Ishikawa (cell line): Measurements from ENCODE around the gene ZBTB21.

Source experiments
- CEBPB ChIP-seq: IDR thresholded peaks from 2 replicates; pipeline ENCODE4 v1.6.1; 2012
- CREB1 ChIP-seq: IDR thresholded peaks from 2 replicates; pipeline ENCODE4 v1.6.1; 2012; ENCODE audit warnings: low read depth
- EGR1 ChIP-seq: IDR thresholded peaks from 2 replicates; pipeline ENCODE4 v1.6.1; 2012
- EP300 ChIP-seq: IDR thresholded peaks from 2 replicates; pipeline ENCODE4 v1.6.1; 2012; ENCODE audit warnings: borderline replicate concordance
- FOXM1 ChIP-seq: IDR thresholded peaks from 2 replicates; pipeline ENCODE4 v1.6.1; 2012; ENCODE audit warnings: low read depth, borderline replicate concordance
- NFIC ChIP-seq: IDR thresholded peaks from 2 replicates; pipeline ENCODE4 v1.6.1; 2012
- RAD21 ChIP-seq: IDR thresholded peaks from 2 replicates; pipeline ENCODE4 v1.6.1; 2012; ENCODE audit warnings: low read depth
- REST ChIP-seq: IDR thresholded peaks from 2 replicates; pipeline ENCODE4 v1.6.1; 2012; ENCODE audit warnings: low read depth, mild to moderate bottlenecking
- TAF1 ChIP-seq: IDR thresholded peaks from 2 replicates; pipeline ENCODE4 v1.6.1; 2012; ENCODE audit warnings: low read depth, mild to moderate bottlenecking
- TCF12 ChIP-seq: IDR thresholded peaks from 2 replicates; pipeline ENCODE4 v1.6.1; 2012; ENCODE audit warnings: low read depth
- TEAD4 ChIP-seq: IDR thresholded peaks from 2 replicates; pipeline ENCODE4 v1.6.1; 2012
- YY1 ChIP-seq: IDR thresholded peaks from 2 replicates; pipeline ENCODE4 v1.6.1; 2012; ENCODE audit warnings: low read depth
- ZBTB7A ChIP-seq: IDR thresholded peaks from 2 replicates; pipeline ENCODE4 v1.6.1; 2012; ENCODE audit warnings: low read depth
- TF ChIP-seq, protein P1 (sequence below): IDR thresholded peaks from 2 replicates; pipeline ENCODE4 v1.6.1; 2012
- TF ChIP-seq, protein P2 (sequence below): IDR thresholded peaks from 2 replicates; pipeline ENCODE4 v1.6.1; 2012

ZBTB21 gene

GRCh38 chr21:42013931-42014330, 3.8 kb upstream of the ZBTB21 start:
- TF ChIP-seq EP300 (no peak), YY1 (no peak), RAD21 (no peak), TCF12 (no peak), EGR1 (no peak), CREB1 (no peak), FOXM1 (no peak), NFIC (no peak), TAF1 (no peak), REST (no peak), TEAD4 (no peak), CEBPB (no peak), ZBTB7A (no peak)
- TF ChIP-seq, protein P1, sequence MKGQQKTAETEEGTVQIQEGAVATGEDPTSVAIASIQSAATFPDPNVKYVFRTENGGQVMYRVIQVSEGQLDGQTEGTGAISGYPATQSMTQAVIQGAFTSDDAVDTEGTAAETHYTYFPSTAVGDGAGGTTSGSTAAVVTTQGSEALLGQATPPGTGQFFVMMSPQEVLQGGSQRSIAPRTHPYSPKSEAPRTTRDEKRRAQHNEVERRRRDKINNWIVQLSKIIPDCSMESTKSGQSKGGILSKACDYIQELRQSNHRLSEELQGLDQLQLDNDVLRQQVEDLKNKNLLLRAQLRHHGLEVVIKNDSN, result no peak
- TF ChIP-seq, protein P2, sequence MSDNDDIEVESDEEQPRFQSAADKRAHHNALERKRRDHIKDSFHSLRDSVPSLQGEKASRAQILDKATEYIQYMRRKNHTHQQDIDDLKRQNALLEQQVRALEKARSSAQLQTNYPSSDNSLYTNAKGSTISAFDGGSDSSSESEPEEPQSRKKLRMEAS, result no peak

DNA sequence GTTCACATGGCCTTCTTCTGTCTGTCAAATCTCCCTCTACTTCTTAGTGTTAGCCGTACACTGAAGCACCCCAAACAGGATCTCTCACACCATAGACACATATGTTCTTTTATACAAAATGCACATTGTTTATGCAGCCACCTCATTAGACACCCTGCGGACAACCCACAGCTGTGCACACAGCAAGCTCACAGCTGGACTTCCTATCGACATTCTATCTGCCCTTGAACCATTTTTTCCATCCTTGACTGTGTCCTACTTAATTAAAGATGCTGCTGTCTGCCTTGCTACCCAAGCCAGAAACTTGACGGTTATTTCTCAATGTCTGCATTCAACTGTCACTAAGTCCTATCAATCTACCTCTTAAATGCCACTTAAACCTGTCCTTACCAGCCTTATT, 3.2 kb upstream of the ZBTB21 start:
- TF ChIP-seq, protein P2, result no peak
- TF ChIP-seq REST (no peak), YY1 (no peak), EP300 (no peak), NFIC (no peak), TEAD4 (no peak), FOXM1 (no peak), TAF1 (no peak), TCF12 (no peak), RAD21 (no peak), ZBTB7A (no peak), EGR1 (no peak), CREB1 (no peak), CEBPB (no peak)
- TF ChIP-seq, protein P1, result no peak

DNA sequence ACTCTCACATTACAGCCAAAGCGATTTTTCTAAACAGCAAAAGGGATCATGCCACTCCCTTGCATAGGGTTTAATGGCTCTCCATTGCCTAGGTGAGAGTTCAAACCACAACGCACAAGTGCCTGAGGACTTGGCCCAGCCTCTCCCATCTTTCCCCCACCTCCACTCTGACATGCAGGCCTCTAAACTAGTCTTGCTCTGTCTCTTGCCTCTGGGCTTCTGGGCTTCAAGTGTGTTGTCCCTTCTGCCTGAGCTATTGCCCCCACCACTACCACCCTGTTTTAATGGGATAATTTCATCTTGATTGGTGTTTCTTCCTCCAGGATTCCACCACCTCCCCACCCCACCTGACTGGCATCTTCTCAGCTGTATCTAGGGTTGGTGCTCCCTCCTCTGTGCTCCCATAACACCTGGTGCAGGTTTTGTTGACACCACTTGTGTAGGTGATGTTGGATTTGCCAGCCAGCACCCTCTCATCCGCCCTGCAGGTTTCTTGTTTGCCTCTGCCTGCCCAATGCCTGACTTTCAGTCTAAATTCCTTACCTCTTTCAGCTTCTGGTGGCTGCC, 2.7 kb upstream of the ZBTB21 start:
- no peak for TF ChIP-seq CREB1

GRCh38 chr21:42012344-42012743, 2.2 kb upstream of the ZBTB21 start:
- TF ChIP-seq, protein P2, result no peak
- TF ChIP-seq ZBTB7A, result no peak
- no peak for TF ChIP-seq TEAD4
- no peak for TF ChIP-seq RAD21
- TF ChIP-seq, protein P1, result no peak
- no peak for TF ChIP-seq TCF12

DNA sequence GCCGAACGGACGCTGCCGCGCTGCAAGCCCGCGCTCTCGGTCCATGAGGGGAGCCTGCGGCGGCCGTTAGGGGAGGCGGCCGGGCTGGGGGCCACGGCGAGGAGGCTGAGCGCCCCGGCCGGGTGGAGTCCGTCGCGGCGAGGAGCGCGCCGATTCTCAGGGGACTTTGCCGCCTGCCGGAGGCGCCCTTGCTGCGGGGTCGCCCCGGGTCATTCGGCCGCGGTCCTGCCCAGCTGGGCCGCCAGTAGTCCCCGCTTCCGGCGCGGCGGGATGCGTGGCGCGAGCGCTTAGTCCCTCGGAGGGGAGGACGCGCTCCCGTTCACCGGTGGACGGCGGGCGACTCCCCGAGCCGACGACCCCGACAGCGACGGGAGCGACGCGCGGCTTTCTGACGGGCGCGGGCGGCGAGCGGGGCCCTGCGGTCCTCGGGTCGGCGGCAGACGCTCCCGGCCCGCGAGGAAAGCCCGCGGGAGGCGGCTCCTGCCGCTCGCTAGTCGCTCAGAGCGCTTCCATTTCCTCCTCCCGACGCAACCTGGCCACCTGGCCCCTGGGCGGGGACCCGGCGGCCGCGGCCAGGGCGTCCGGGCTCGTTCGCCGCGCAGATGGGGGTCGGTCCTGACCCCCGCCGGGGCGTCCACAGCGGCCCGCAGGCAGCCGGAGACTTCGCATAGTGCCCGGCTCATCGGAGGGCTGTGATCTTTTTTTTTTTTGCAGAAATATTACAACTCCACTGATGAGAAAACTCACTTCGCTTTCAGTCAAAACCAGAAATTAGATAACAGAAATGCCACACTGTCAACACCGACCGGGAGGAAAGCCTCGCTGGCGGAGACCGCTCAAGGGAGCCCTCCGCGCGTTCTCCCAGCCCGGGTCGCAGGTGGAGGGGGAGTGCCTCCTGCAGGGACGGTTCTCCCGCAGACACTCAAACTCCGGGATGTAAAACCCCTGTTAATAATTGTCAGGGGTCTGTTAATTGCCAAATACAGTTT, 641 bp upstream of the ZBTB21 start:
- TF ChIP-seq ZBTB7A (peak; percentile 74; the same call in 1 of the 2 replicates), EP300 (no peak), TAF1 (peak; percentile 17; the same call in 1 of the 2 replicates), TCF12 (no peak)
